ENCODE results near the gene RPL11. TPM values are rescaled to one million over a fixed set of nuclear protein-coding genes. Genes with fewer than 3 reads are reported as not detected.
A peak's percentile ranks its signal among the peaks of the same experiment; 100 is the strongest.

The RPL11 gene
- total and polyA plus RNA-seq, 10 of the 15 experiments (the other 5 are each of a cell fraction or from before 2014, with no cell fraction given), result 968 to 4,611 (median 2,521) TPM

- TF ChIP-seq ZNF592 (IDR thresholded peaks at IDR 0.05) (no peak), HCFC1 (IDR thresholded peaks at IDR 0.05; ENCODE audit: low read length) (peak; percentile 75), PAX5 (IDR thresholded peaks at IDR 0.05; ENCODE audit: borderline replicate concordance, low read depth, low read length) (no peak), SPI1 (IDR thresholded peaks at IDR 0.05; ENCODE audit: borderline replicate concordance, insufficient read depth, low read depth, low read length) (no peak), RBBP5 (conservative IDR thresholded peaks at IDR 0.05) (peak; percentile 99), JUNB (IDR thresholded peaks at IDR 0.05) (no peak), ETV6 (conservative IDR thresholded peaks at IDR 0.05 in 1 of 2, IDR thresholded peaks at IDR 0.05 in 1 of 2; ENCODE audit: borderline replicate concordance in 1 of 2, low read depth in 1 of 2) (no peak; a peak in 1 of 4 replicates), JUND (IDR thresholded peaks at IDR 0.05; ENCODE audit: low read depth, low read length) (no peak), RELA (IDR thresholded peaks at IDR 0.05; ENCODE audit: borderline replicate concordance, partially characterized antibody) (peak; percentile 15), E2F4 (IDR thresholded peaks at IDR 0.05; ENCODE audit: low read depth, low read length) (no peak), EP300 (IDR thresholded peaks at IDR 0.05; ENCODE audit: borderline replicate concordance in 1 of 2, control insufficient read depth in 1 of 2, low read depth in 2 of 2, low read length in 2 of 2) (0 out of 4 replicates have a peak, but pooled peaks of 1 of the 2 experiments have one; percentile 17), NRF1 (conservative IDR thresholded peaks at IDR 0.05; ENCODE audit: low read depth, low read length) (0 out of 2 replicates have a peak, but pooled peaks have one; percentile 22), USF1 (IDR thresholded peaks at IDR 0.05; ENCODE audit: borderline replicate concordance, extremely low read length, insufficient read depth, low read depth, low read length) (peak; percentile 3), ZBTB11 (CRISPR knock-in tag; IDR thresholded peaks at IDR 0.05) (no peak), GATAD2B (conservative IDR thresholded peaks at IDR 0.05; ENCODE audit: low read depth) (peak; percentile 48; the same call in 1 of the 2 replicates), BCL3 (IDR thresholded peaks at IDR 0.05; ENCODE audit: borderline replicate concordance, insufficient read depth, low read depth, low read length, poor library complexity, severe bottlenecking) (peak; percentile 29)
These were observed at the start of gene RPL11 (continued) for GRCh38 chr1:23691499-23692307.

Data from GM12878 (cell line).